Fibroblast of the aortic adventitia (primary cell): Measurements from ENCODE around the gene RPS6KA5. TPM values are rescaled to one million over a fixed set of nuclear protein-coding genes. Genes with fewer than 3 reads are reported as not detected.

Experiments
- DNase-seq: peaks from one replicate; pipeline ENCODE4 v3.0.0-alpha.2; 2010; ENCODE audit warnings: low read depth
- H3K4me3 ChIP-seq: 2 replicates; pipeline ENCODE4 v1.5.1; 2011; ENCODE audit warnings: low read depth, mild to moderate bottlenecking, control low read depth, low read length, moderate library complexity
- CTCF ChIP-seq: IDR thresholded peaks from 2 replicates; pipeline ENCODE4 v1.5.1; 2011; ENCODE audit warnings: mild to moderate bottlenecking, low read length, control low read depth, inconsistent platforms; ENCODE audit not compliant: insufficient read depth
- total RNA-seq: library from RNA; depleted of rRNA; stranded (reverse); fragments of >200 nt; gene quantifications from 2 replicates; pipeline ENCODE4 v1.2.3, GENCODE V29; 2012; ENCODE audit warnings: low replicate concordance

The RPS6KA5 gene
- total RNA-seq, 1 donor, result 5.0 TPM

- no peak overlapping the region for H3K4me3 ChIP-seq
- TF ChIP-seq CTCF, result no peak
- DNase-seq, result no peak
These were observed 207.3 kb downstream of the RPS6KA5 start for GRCh38 chr14:90853116-90853515.

GRCh38 chr14:90851327-90852036 lies 209.0 kb downstream of the RPS6KA5 start:
- DNase-seq, result no peak
- H3K4me3 ChIP-seq, result no peak overlapping the region
- TF ChIP-seq CTCF, result no peak

GRCh38 chr14:90850487-90850886 lies 210.0 kb downstream of the RPS6KA5 start:
- no peak for DNase-seq
- H3K4me3 ChIP-seq, result no peak overlapping the region
- TF ChIP-seq CTCF, result no peak

- no peak for TF ChIP-seq CTCF
- no peak overlapping the region for H3K4me3 ChIP-seq
- DNase-seq, result no peak
These were observed 210.5 kb downstream of the RPS6KA5 start for GRCh38 chr14:90849787-90850444.

- H3K4me3 ChIP-seq, result no peak overlapping the region
- DNase-seq, result no peak
- no peak for TF ChIP-seq CTCF
These were observed 211.3 kb downstream of the RPS6KA5 start for GRCh38 chr14:90848944-90849731.

- no peak for TF ChIP-seq CTCF
- DNase-seq, result peak; percentile 51
- H3K4me3 ChIP-seq, result no peak overlapping the region
These were observed 213.9 kb downstream of the RPS6KA5 start for GRCh38 chr14:90846511-90846910.
